Chondrocyte (in vitro differentiated cells): ENCODE measurements around the gene SOCS2. TPM values are rescaled to one million over a fixed set of nuclear protein-coding genes. Genes with fewer than 3 reads are reported as not detected.

Experiments
- total RNA-seq: library from RNA; stranded (reverse); gene quantifications from 3 replicates; pipeline ENCODE4 v1.2.1, GENCODE V29; 2021

The SOCS2 gene
- total RNA-seq, 1 donor from 2014 or later = 4.9 TPM

Other genes starting within 250 kb of the SOCS2 start
- gene NUDT4, start 194.8 kb upstream of the SOCS2 start, total RNA-seq = 48.3 to 69.0 TPM (median 67.1 TPM) in 3 replicates
- gene UBE2N, start 130.7 kb upstream of the SOCS2 start, total RNA-seq = 70.0 to 88.1 TPM (median 72.1 TPM) in 3 replicates
- 41.4 to 44.4 TPM (median 42.0 TPM) in 3 replicates for gene MRPL42, start 105.2 kb upstream of the SOCS2 start, total RNA-seq
- gene CRADD, start 104.7 kb downstream of the SOCS2 start, total RNA-seq = 9.1 to 12.6 TPM (median 9.8 TPM) in 3 replicates